AG09309 (cell line): ENCODE results near the gene KCNJ3.

ENCODE experiments used
- DNase-seq: peaks from one replicate; pipeline ENCODE4 v3.0.0-alpha.2; 2010; ENCODE audit warnings: low read depth
- H3K4me3 ChIP-seq: 2 replicates; pipeline ENCODE4 v1.5.1; 2011; ENCODE audit warnings: mild to moderate bottlenecking, low read depth, low read length, moderate library complexity; ENCODE audit not compliant: control insufficient read depth
- CTCF ChIP-seq: IDR thresholded peaks from 2 replicates; pipeline ENCODE4 v1.5.1; 2011; ENCODE audit warnings: mild to moderate bottlenecking, low read depth, low read length, inconsistent platforms; ENCODE audit not compliant: insufficient read depth, control insufficient read depth; ENCODE audit errors: missing control alignments

Gene KCNJ3

GRCh38 chr2:154677401-154677800 lies 21.1 kb upstream of the KCNJ3 start:
- TF ChIP-seq CTCF = no peak
- H3K4me3 ChIP-seq = no peak overlapping the region
- DNase-seq = no peak

- no peak for DNase-seq
- no peak overlapping the region for H3K4me3 ChIP-seq
- no peak for TF ChIP-seq CTCF
Measured at GRCh38 chr2:154681741-154682140, 16.8 kb upstream of the KCNJ3 start.

GRCh38 chr2:154686162-154686561 lies 12.3 kb upstream of the KCNJ3 start:
- no peak for DNase-seq
- no peak overlapping the region for H3K4me3 ChIP-seq
- no peak for TF ChIP-seq CTCF

DNA sequence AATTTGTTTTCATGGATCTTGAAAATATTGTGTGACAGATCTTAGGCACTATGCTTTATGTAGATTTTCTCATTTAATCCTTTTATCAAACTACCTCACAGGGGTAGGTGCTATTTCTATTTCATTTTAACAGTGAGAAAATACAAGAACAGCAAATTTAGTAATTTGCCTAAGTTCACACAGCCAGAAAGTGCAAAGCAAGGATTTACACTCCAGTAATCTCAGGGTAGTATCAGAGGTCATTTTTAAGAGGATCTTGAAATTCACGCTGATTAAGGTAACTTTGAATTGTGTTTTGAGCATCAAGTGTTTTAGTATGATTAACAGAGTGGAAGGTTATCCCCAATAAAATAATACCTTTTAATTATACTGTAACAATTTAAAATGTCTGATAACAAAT lies 10.1 kb upstream of the KCNJ3 start:
- no peak for DNase-seq
- TF ChIP-seq CTCF = no peak
- H3K4me3 ChIP-seq = no peak overlapping the region

DNA sequence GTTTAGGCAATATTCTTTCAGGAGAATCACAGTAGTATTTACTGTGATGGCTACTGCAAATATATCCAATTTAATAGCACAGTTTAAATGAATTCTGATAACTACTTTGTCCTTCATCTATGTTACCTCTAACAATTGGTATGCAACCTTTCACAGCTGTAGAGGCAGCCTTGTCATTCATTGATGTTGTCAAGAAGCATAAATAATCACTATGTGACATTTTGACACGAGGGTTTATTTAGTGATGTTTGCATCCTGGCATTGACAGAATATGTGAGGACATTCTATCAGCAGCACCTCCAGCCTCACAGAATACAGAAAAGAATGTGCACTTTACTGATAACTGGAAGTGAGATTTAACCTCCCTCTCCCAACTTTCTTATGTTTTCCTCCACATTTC lies 9.3 kb upstream of the KCNJ3 start:
- no peak for TF ChIP-seq CTCF
- no peak overlapping the region for H3K4me3 ChIP-seq
- no peak for DNase-seq

GRCh38 chr2:154692927-154693326 lies 5.6 kb upstream of the KCNJ3 start:
- no peak overlapping the region for H3K4me3 ChIP-seq
- no peak for DNase-seq
- no peak for TF ChIP-seq CTCF

DNA sequence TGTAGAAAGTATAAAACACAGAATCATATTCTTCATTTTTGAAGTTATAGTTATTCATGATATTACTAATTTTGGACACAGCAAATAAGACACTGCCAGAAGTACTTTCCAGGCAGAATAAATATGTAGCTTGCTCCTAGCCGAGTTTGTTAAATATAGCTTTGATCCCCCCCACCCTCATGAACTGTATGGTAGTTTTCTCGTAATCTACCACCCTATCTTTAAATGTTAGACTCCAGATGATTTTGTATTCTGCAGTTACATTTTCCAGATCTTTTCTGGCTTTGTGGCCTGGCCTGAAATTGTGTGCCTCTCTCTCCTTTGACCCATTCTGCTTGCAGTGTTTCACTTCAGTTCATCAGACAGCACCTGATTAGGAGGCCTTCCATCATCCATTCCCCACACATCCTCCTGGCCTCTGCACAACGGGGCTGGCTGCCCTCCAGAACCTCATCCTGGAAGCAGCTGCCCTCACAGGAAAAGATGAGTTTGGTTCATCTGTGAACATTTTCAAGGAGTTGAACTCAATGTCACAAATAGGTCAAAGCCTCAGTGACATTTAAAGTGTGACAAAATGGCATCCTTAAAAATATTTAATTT lies 4.7 kb upstream of the KCNJ3 start:
- no peak overlapping the region for H3K4me3 ChIP-seq
- DNase-seq = no peak
- no peak for TF ChIP-seq CTCF
